Suprapubic skin (tissue), 3 donors: Measurements from ENCODE around the gene BEX4.

Source experiments
- POLR2AphosphoS5 ChIP-seq, 3 donors: sonication (generic); formaldehyde crosslinking; IDR thresholded peaks; one replicate each; pipeline ENCODE4 v1.6.1; 2017; ENCODE audit warnings: antibody characterized with exemption in 3 of 3
- TF ChIP-seq, protein P1 (sequence below), 2 donors: fragments of 200-600 bp in 1 of 2; fragments of 450-650 bp in 1 of 2; sonication (generic) in 1 of 2; IDR thresholded peaks; one replicate each; pipeline ENCODE4 v1.5.1; 2016 to 2019; ENCODE audit warnings: antibody characterized with exemption in 2 of 2, mild to moderate bottlenecking in 1 of 2, moderate library complexity in 1 of 2

DNA sequence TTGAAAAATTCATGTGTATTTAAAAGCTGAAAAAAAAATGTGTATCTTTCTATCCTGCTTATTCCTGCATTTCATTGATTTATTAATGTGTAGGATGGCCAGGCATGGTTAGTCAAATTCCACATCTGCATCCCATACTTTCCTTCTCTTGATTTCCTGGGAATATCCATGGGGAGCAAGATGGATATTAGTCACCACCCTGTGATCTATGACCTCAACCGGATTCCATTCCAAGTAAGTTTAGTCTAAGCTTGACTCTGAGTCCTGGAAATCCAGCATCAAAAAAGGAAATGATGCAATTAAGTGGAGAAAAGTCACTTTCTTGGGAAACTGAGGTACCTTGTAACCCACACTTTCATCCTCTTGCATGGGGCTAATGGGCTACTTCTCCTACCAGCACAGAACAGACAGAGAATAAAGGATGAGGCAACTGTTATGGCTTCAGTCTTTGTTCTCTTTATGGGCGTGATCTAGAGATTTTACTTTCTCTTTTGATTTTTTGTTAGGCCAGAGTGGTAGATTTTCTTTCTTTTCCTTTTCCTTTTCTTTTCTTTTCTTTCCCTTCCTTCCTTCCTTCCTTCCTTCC lies 17.1 kb upstream of the BEX4 start:
- TF ChIP-seq, protein P1, sequence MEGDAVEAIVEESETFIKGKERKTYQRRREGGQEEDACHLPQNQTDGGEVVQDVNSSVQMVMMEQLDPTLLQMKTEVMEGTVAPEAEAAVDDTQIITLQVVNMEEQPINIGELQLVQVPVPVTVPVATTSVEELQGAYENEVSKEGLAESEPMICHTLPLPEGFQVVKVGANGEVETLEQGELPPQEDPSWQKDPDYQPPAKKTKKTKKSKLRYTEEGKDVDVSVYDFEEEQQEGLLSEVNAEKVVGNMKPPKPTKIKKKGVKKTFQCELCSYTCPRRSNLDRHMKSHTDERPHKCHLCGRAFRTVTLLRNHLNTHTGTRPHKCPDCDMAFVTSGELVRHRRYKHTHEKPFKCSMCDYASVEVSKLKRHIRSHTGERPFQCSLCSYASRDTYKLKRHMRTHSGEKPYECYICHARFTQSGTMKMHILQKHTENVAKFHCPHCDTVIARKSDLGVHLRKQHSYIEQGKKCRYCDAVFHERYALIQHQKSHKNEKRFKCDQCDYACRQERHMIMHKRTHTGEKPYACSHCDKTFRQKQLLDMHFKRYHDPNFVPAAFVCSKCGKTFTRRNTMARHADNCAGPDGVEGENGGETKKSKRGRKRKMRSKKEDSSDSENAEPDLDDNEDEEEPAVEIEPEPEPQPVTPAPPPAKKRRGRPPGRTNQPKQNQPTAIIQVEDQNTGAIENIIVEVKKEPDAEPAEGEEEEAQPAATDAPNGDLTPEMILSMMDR (IDR thresholded peaks at IDR 0.05): no peak
- no peak for TF ChIP-seq POLR2AphosphoS5 (IDR thresholded peaks at IDR 0.05)
